Measurements from ENCODE around the gene SCGB1D2. TPM values are rescaled to one million over a fixed set of nuclear protein-coding genes. Genes with fewer than 3 reads are reported as not detected.

SCGB1D2 gene
- total and polyA plus RNA-seq, 10 of the 15 experiments (the other 5 are each of a cell fraction or from before 2014, with no cell fraction given) = 0.48 TPM; not detected in 9

DNA sequence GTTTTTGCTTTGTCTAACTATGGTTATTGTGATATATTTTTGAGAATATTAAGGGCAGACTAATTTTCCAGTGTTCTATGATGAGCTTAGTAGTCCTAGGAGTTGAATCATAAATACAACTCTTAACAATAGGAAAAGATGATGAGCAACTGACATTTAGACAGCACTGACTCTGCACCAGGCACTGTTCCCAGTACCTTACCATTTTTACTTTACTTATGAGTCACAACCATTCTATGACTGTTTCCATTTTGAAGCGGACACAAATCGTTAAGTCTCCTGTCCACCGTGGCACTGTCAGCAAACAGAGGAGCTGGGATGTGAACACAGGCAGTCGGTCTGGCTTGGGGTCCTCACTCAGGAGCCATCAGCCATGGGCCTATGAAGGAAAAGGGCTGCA, 24.5 kb downstream of the SCGB1D2 start:
- ATAC-seq (no peak), DNase-seq (ENCODE audit: low read depth, low spot score) (no peak), FAIRE-seq (no peak)
- H3K4me3 ChIP-seq = no peak overlapping the region
- no peaks in the 10 kb centered on the region for H3K9me3 ChIP-seq (replicated peaks; ENCODE audit: control insufficient read depth, insufficient read depth, low read length)
- ChIA-PET RAD21 (ENCODE audit: unreplicated experiment) (no interaction called here), SMC1A (ENCODE audit: uncharacterized antibody, unreplicated experiment) (no interaction called here), POLR2A (no interaction called here), CTCF (no interaction called here)
- H3K4me2 ChIP-seq (ENCODE audit: control insufficient read depth, insufficient read depth) = no peak overlapping the region
- WGBS (ENCODE audit: insufficient coverage, insufficient replicate concordance, low lambda C conversion rate, missing lambda C conversion rate) = 56% methylated on average over 4 of the region's 4 CpGs
- H3K9ac ChIP-seq (ENCODE audit: control insufficient read depth, insufficient read depth, low read length) = no peak overlapping the region
- in situ Hi-C loops (cut with MboI) (no loop called here), intact Hi-C loops (cut with micrococcal nuclease; ENCODE audit: unreplicated experiment) (no loop called here)
- no peaks in the 10 kb centered on the region for H3K36me3 ChIP-seq (ENCODE audit: control insufficient read depth in 2 of 2, insufficient read depth in 2 of 2, low read length in 1 of 2)
- no peak overlapping the region for H3K27ac ChIP-seq (ENCODE audit: control insufficient read depth, insufficient read depth)
- H2AFZ ChIP-seq (ENCODE audit: control insufficient read depth, low read depth, low read length) = no peak overlapping the region
- no peaks in the 10 kb centered on the region for H3K4me1 ChIP-seq (ENCODE audit: control insufficient read depth, insufficient read depth, low read length)
- no peaks in the 10 kb centered on the region; a peak in 1 of 4 replicates for H3K27me3 ChIP-seq (replicated peaks in 1 of 2; ENCODE audit: control insufficient read depth in 2 of 2, insufficient read depth in 2 of 2, low read length in 1 of 2)
- H4K20me1 ChIP-seq (ENCODE audit: control insufficient read depth, insufficient read depth) = no peaks in the 10 kb centered on the region
- TF ChIP-seq ATF7 (IDR thresholded peaks at IDR 0.05; ENCODE audit: low read depth) = no peak
- no peaks in the 10 kb centered on the region for H3K79me2 ChIP-seq (ENCODE audit: control insufficient read depth, insufficient read depth, low read length)
- BruUV-seq (replicated peaks) = no TSS peak

DNA sequence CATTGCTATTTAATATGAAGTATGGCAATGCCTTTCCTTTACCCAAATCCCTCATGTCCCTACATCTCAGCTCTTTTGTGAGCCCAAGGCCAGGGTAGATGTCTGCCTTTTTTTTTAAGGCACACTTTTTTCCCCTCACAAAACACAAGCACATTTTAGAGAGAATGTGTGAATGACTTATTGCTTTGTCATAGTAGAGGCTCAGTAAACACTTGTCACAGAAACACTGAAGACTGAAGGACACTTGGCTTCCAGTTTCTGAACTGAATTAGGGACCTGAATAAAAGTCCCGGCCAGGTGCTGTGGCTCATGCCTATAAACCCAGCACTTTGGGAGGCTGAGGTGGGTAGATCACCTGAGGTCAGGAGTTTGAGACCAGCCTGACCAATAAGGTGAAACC, 25.0 kb downstream of the SCGB1D2 start:
- Histone ChIP-seq H3K4me2 (ENCODE audit: control insufficient read depth, insufficient read depth) (no peak overlapping the region), H3K27me3 (replicated peaks in 1 of 2; ENCODE audit: control insufficient read depth in 2 of 2, insufficient read depth in 2 of 2, low read length in 1 of 2) (no peaks in the 10 kb centered on the region; a peak in 1 of 4 replicates), H3K79me2 (ENCODE audit: control insufficient read depth, insufficient read depth, low read length) (no peaks in the 10 kb centered on the region), H3K9ac (ENCODE audit: control insufficient read depth, insufficient read depth, low read length) (no peak overlapping the region), H3K4me3 (no peak overlapping the region), H3K27ac (ENCODE audit: control insufficient read depth, insufficient read depth) (no peak overlapping the region), H3K4me1 (ENCODE audit: control insufficient read depth, insufficient read depth, low read length) (no peaks in the 10 kb centered on the region), H4K20me1 (ENCODE audit: control insufficient read depth, insufficient read depth) (no peaks in the 10 kb centered on the region), H3K36me3 (ENCODE audit: control insufficient read depth in 2 of 2, insufficient read depth in 2 of 2, low read length in 1 of 2) (no peaks in the 10 kb centered on the region), H2AFZ (ENCODE audit: control insufficient read depth, low read depth, low read length) (no peak overlapping the region), H3K9me3 (replicated peaks; ENCODE audit: control insufficient read depth, insufficient read depth, low read length) (no peaks in the 10 kb centered on the region)
- POLR2A ChIA-PET = no interaction called here
- ATAC-seq (no peak), DNase-seq (ENCODE audit: low read depth, low spot score) (no peak), FAIRE-seq (no peak)
- no peak for TF ChIP-seq ATF7 (IDR thresholded peaks at IDR 0.05; ENCODE audit: low read depth)
- TF ChIP-seq, protein P1, sequence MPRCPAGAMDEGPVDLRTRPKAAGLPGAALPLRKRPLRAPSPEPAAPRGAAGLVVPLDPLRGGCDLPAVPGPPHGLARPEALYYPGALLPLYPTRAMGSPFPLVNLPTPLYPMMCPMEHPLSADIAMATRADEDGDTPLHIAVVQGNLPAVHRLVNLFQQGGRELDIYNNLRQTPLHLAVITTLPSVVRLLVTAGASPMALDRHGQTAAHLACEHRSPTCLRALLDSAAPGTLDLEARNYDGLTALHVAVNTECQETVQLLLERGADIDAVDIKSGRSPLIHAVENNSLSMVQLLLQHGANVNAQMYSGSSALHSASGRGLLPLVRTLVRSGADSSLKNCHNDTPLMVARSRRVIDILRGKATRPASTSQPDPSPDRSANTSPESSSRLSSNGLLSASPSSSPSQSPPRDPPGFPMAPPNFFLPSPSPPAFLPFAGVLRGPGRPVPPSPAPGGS (IDR thresholded peaks at IDR 0.05; ENCODE audit: borderline replicate concordance, insufficient read depth, low read depth, low read length, poor library complexity, severe bottlenecking) = no peak
- TF ChIP-seq ZNF622 (IDR thresholded peaks at IDR 0.05) = no peak
- no peak for TF ChIP-seq GABPA (IDR thresholded peaks at IDR 0.05; ENCODE audit: low read depth)
- TF ChIP-seq FOXM1 (IDR thresholded peaks at IDR 0.05; ENCODE audit: low read depth, low read length) = no peak
- TF ChIP-seq HDAC2 (IDR thresholded peaks at IDR 0.05) = no peak
- no peak for TF ChIP-seq MTA3 (IDR thresholded peaks at IDR 0.05; ENCODE audit: borderline replicate concordance, low read length)
- in situ Hi-C loops (cut with MboI) (no loop called here), intact Hi-C loops (cut with micrococcal nuclease; ENCODE audit: unreplicated experiment) (no loop called here)
- RAD21 ChIA-PET (ENCODE audit: unreplicated experiment) = no interaction called here
- SMC1A ChIA-PET (ENCODE audit: uncharacterized antibody, unreplicated experiment) = no interaction called here
- CTCF ChIA-PET = no interaction called here
- 0% methylated on average over 1 of the region's 1 CpG for WGBS (ENCODE audit: insufficient coverage, insufficient replicate concordance, low lambda C conversion rate, missing lambda C conversion rate)
- BruUV-seq (replicated peaks) = no TSS peak
